OCI-LY1 (cell line): Measurements from ENCODE around the gene ME3.

ENCODE experiments used
- H2AFZ ChIP-seq: fragments of 200-600 bp; sonication (generic), shearing (Covaris generic); 2 replicates; pipeline ENCODE4 v1.6.0; 2014; ENCODE audit warnings: antibody characterized with exemption, mild to moderate bottlenecking, low read length
- H3F3A ChIP-seq: fragments of 200-600 bp; sonication (generic), shearing (Covaris generic); 2 replicates; pipeline ENCODE4 v1.6.0; 2014; ENCODE audit warnings: mild to moderate bottlenecking, antibody characterized with exemption, low read length, moderate library complexity; ENCODE audit not compliant: insufficient read depth
- H3K27ac ChIP-seq: fragments of 200-600 bp; sonication (generic); 2 replicates; pipeline ENCODE4 v1.5.1; 2014; ENCODE audit warnings: low read length, mixed run types, mild to moderate bottlenecking, low read depth; ENCODE audit not compliant: poor library complexity, severe bottlenecking
- H3K27me3 ChIP-seq: fragments of 200-600 bp; sonication (generic); 2 replicates; pipeline ENCODE4 v1.6.0; 2014; ENCODE audit warnings: antibody characterized with exemption, mild to moderate bottlenecking, low read length, moderate library complexity; ENCODE audit not compliant: insufficient read depth
- H3K36me3 ChIP-seq: fragments of 200-600 bp; sonication (generic); 2 replicates; pipeline ENCODE4 v1.6.1; 2014; ENCODE audit warnings: mild to moderate bottlenecking, antibody characterized with exemption, low read length, moderate library complexity, mixed read lengths; ENCODE audit not compliant: insufficient read depth
- H3K4me1 ChIP-seq: fragments of 200-600 bp; sonication (generic); 2 replicates; pipeline ENCODE4 v1.5.1; 2014; ENCODE audit warnings: mild to moderate bottlenecking, low read length, moderate library complexity; ENCODE audit not compliant: insufficient read depth, severe bottlenecking
- H3K4me2 ChIP-seq: fragments of 200-600 bp; sonication (generic), shearing (Covaris generic); 2 replicates; pipeline ENCODE4 v1.6.1; 2014; ENCODE audit warnings: low read length
- H3K4me3 ChIP-seq: fragments of 200-600 bp; sonication (generic); 2 replicates; pipeline ENCODE4 v1.5.1; 2014; ENCODE audit warnings: low read length, low read depth, mild to moderate bottlenecking, mixed read lengths; ENCODE audit not compliant: poor library complexity, severe bottlenecking
- H3K79me2 ChIP-seq: fragments of 200-600 bp; shearing (Covaris generic); 2 replicates; pipeline ENCODE4 v1.6.1; 2016; ENCODE audit warnings: mixed run types, low read length, mixed read lengths; ENCODE audit not compliant: insufficient read depth
- H3K9ac ChIP-seq: fragments of 200-600 bp; sonication (generic), shearing (Covaris generic); 2 replicates; pipeline ENCODE4 v1.6.1; 2014; ENCODE audit warnings: mild to moderate bottlenecking, low read length, mixed read lengths
- H3K9me2 ChIP-seq: fragments of 200-600 bp; sonication (generic), shearing (Covaris generic); 2 replicates; pipeline ENCODE4 v1.6.1; 2014; ENCODE audit warnings: low read depth, mild to moderate bottlenecking, low read length, mixed read lengths
- H3K9me3 ChIP-seq: fragments of 200-600 bp; shearing (Covaris generic); 2 replicates; pipeline ENCODE4 v1.6.1; 2014; ENCODE audit warnings: low read length, mixed read lengths
- H4K20me1 ChIP-seq: fragments of 200-600 bp; sonication (generic), shearing (Covaris generic); 2 replicates; pipeline ENCODE4 v1.6.0; 2016; ENCODE audit warnings: mild to moderate bottlenecking, low read length; ENCODE audit not compliant: insufficient read depth
- CTCF ChIP-seq: fragments of 200-600 bp; sonication (generic), shearing (Covaris generic); IDR thresholded peaks from 2 replicates; pipeline ENCODE4 v1.5.1; 2017; ENCODE audit warnings: mild to moderate bottlenecking, antibody characterized with exemption, low read length, moderate library complexity, mixed read lengths
- EZH2 ChIP-seq: fragments of 200-600 bp; sonication (generic), shearing (Covaris generic); IDR thresholded peaks from 2 replicates; pipeline ENCODE4 v1.8.0; 2017; ENCODE audit warnings: borderline replicate concordance, mixed run types, mild to moderate bottlenecking, antibody characterized with exemption, low read length, moderate library complexity, mixed read lengths

ME3 gene

DNA sequence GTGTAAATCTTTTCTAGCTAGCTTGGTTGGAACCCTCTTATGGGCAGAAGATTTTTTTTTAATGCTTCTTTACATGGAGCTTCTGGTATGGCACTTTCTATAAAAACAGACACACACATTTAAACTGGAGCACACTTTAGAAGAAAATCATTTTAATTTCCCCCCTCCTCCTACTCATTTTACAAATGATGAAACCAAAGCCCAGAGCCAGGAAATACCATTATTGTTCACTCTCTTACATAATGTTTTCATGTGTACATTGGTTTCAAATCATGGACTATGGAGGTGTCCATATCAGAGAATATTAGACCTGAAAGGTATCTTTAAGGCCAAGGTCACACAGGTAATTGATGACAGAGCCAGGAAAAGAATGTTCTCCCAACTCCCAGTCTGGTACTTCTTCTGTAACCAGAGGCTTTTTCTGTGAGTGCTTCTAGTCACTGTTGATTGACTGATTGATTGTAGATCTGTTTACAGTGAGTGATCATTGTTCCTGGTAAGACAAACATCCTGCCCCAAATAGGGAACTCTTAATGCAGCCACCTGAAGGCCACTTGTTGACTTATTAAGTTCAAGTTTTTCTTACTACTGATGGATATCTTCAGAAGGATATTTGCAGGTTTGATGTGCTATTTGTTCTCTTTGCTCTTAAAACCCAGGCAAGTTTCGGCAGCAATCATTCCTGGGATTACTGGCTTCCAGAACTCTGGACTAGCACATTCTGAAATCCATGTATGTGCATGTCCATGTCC lies 26.8 kb upstream of the ME3 start:
- H3K9me2 ChIP-seq = no peaks in the 10 kb centered on the region
- TF ChIP-seq EZH2 (no peak), CTCF (no peak)
- H3K4me2 ChIP-seq = no peak overlapping the region
- H2AFZ ChIP-seq = no peak overlapping the region
- no peaks in the 10 kb centered on the region for H3K36me3 ChIP-seq
- H3K79me2 ChIP-seq = no peaks in the 10 kb centered on the region
- no peak overlapping the region for H3K9ac ChIP-seq
- no peak overlapping the region for H3K27ac ChIP-seq
- H3F3A ChIP-seq = no peaks in the 10 kb centered on the region
- no peaks in the 10 kb centered on the region for H3K27me3 ChIP-seq
- no peaks in the 10 kb centered on the region for H3K9me3 ChIP-seq
- H3K4me1 ChIP-seq = no peaks in the 10 kb centered on the region
- H3K4me3 ChIP-seq = no peak overlapping the region
- H4K20me1 ChIP-seq = no peaks in the 10 kb centered on the region

GRCh38 chr11:86698639-86699038 lies 26.2 kb upstream of the ME3 start:
- no peaks in the 10 kb centered on the region for H3F3A ChIP-seq
- H3K4me3 ChIP-seq = no peak overlapping the region
- H3K4me2 ChIP-seq = no peak overlapping the region
- no peaks in the 10 kb centered on the region for H3K27me3 ChIP-seq
- no peaks in the 10 kb centered on the region for H3K36me3 ChIP-seq
- no peaks in the 10 kb centered on the region for H3K9me2 ChIP-seq
- H4K20me1 ChIP-seq = no peaks in the 10 kb centered on the region
- H2AFZ ChIP-seq = no peak overlapping the region
- no peaks in the 10 kb centered on the region for H3K4me1 ChIP-seq
- no peak overlapping the region for H3K27ac ChIP-seq
- no peaks in the 10 kb centered on the region for H3K9me3 ChIP-seq
- H3K79me2 ChIP-seq = no peaks in the 10 kb centered on the region
- TF ChIP-seq EZH2 (no peak), CTCF (no peak)
- no peak overlapping the region for H3K9ac ChIP-seq

DNA sequence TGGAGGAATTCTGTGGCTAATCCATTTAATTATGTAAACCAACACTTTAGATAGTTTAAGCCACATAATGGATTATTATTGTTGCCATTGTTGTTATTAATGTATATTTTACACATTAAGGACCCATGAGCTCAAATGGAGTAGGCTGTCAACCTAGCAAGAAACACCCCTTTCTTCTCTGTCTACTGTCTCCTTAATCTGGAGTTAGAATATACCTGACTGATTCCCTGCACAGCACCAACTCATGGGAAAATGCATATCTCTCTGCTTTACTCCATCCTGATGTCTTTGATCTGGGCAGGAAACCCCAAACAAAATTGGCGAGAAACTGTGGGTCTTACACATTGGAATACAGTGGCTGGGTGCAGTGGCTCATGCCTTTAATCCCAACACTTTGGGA lies 24.0 kb upstream of the ME3 start:
- Histone ChIP-seq H3K4me3 (no peak overlapping the region), H3K9me3 (no peaks in the 10 kb centered on the region), H3K79me2 (no peaks in the 10 kb centered on the region), H4K20me1 (no peaks in the 10 kb centered on the region), H3K9me2 (no peaks in the 10 kb centered on the region), H3F3A (no peaks in the 10 kb centered on the region), H3K4me2 (no peak overlapping the region), H3K27ac (no peak overlapping the region), H3K36me3 (no peaks in the 10 kb centered on the region), H3K4me1 (no peaks in the 10 kb centered on the region), H2AFZ (no peak overlapping the region), H3K27me3 (no peaks in the 10 kb centered on the region), H3K9ac (no peak overlapping the region)
- TF ChIP-seq EZH2 = no peak
- TF ChIP-seq CTCF = no peak
